Measurements from ENCODE around the gene MTHFD1L. TPM values are rescaled to one million over a fixed set of nuclear protein-coding genes. Genes with fewer than 3 reads are reported as not detected.

The MTHFD1L gene
- total and polyA plus RNA-seq, 10 donors, result 6.7 to 32.1 (median 13.1) TPM

GRCh38 chr6:151093706-151094105, 228.2 kb downstream of the MTHFD1L start:
- no peak for DNase-seq
- TF ChIP-seq POLR2A (IDR thresholded peaks at IDR 0.05) (no peak), CTCF (IDR thresholded peaks at IDR 0.05 in 8 of 11, conservative IDR thresholded peaks at IDR 0.05 in 3 of 11) (no peak), POLR2AphosphoS5 (IDR thresholded peaks at IDR 0.05) (no peak)
- WGBS, 5 donors, result 83 to 98% (median 90%) methylated on average over 5 of the region's 5 CpGs
- H3K9me3 ChIP-seq, result no peaks in the 10 kb centered on the region
- no peak overlapping the region for H3K4me3 ChIP-seq
- no peaks in the 10 kb centered on the region for H3K27me3 ChIP-seq (replicated peaks in 1 of 7)
- H3K4me1 ChIP-seq, result no peaks in the 10 kb centered on the region
- intact Hi-C loops (cut with DNase I; ENCODE audit: low total_unique reads), result no loop called here
- peaks cover 0 to 29% (median 0%) of the 10 kb centered on the region in 6 donors for H3K36me3 ChIP-seq
- H3K27ac ChIP-seq, result no peak overlapping the region

GRCh38 chr6:151095538-151096254, 230.2 kb downstream of the MTHFD1L start:
- intact Hi-C loops (cut with DNase I; ENCODE audit: low total_unique reads), result no loop called here
- H3K36me3 ChIP-seq, result peaks cover 0 to 33% (median 0%) of the 10 kb centered on the region in 6 donors
- TF ChIP-seq POLR2A (IDR thresholded peaks at IDR 0.05), result no peak
- TF ChIP-seq POLR2AphosphoS5 (IDR thresholded peaks at IDR 0.05), result no peak
- TF ChIP-seq CTCF (IDR thresholded peaks at IDR 0.05 in 8 of 11, conservative IDR thresholded peaks at IDR 0.05 in 3 of 11), result no peak
- no peak for DNase-seq
- no peaks in the 10 kb centered on the region for H3K9me3 ChIP-seq
- no peaks in the 10 kb centered on the region for H3K4me1 ChIP-seq
- no peak overlapping the region for H3K4me3 ChIP-seq
- no peak overlapping the region for H3K27ac ChIP-seq
- no peaks in the 10 kb centered on the region for H3K27me3 ChIP-seq (replicated peaks in 1 of 7)
- 95 to 97% (median 96%) methylated on average over 6 of the region's 6 CpGs for WGBS, 5 donors

GRCh38 chr6:151096255-151096612, 230.7 kb downstream of the MTHFD1L start:
- H3K36me3 ChIP-seq, result peaks cover 0 to 38% (median 0%) of the 10 kb centered on the region in 6 donors
- no peaks in the 10 kb centered on the region for H3K4me1 ChIP-seq
- no peak overlapping the region for H3K4me3 ChIP-seq
- DNase-seq, result no peak
- no peak for TF ChIP-seq POLR2A (IDR thresholded peaks at IDR 0.05)
- TF ChIP-seq POLR2AphosphoS5 (IDR thresholded peaks at IDR 0.05), result no peak
- no peak for TF ChIP-seq CTCF (IDR thresholded peaks at IDR 0.05 in 8 of 11, conservative IDR thresholded peaks at IDR 0.05 in 3 of 11)
- 84 to 93% (median 89%) methylated on average over 4 of the region's 4 CpGs for WGBS, 5 donors
- no peaks in the 10 kb centered on the region for H3K27me3 ChIP-seq (replicated peaks in 1 of 7)
- intact Hi-C loops (cut with DNase I; ENCODE audit: low total_unique reads), result no loop called here
- no peaks in the 10 kb centered on the region for H3K9me3 ChIP-seq
- no peak overlapping the region for H3K27ac ChIP-seq

GRCh38 chr6:151096691-151097606, 231.4 kb downstream of the MTHFD1L start:
- 94 to 96% (median 95%) methylated on average over 8 of the region's 8 CpGs for WGBS, 5 donors
- H3K4me3 ChIP-seq, result no peak overlapping the region
- TF ChIP-seq POLR2A (IDR thresholded peaks at IDR 0.05), result no peak
- no peak for TF ChIP-seq CTCF (IDR thresholded peaks at IDR 0.05 in 8 of 11, conservative IDR thresholded peaks at IDR 0.05 in 3 of 11)
- no peak for TF ChIP-seq POLR2AphosphoS5 (IDR thresholded peaks at IDR 0.05)
- H3K4me1 ChIP-seq, result no peaks in the 10 kb centered on the region
- H3K27ac ChIP-seq, result no peak overlapping the region
- DNase-seq, result no peak
- no peaks in the 10 kb centered on the region for H3K9me3 ChIP-seq
- intact Hi-C loops (cut with DNase I; ENCODE audit: low total_unique reads), result no loop called here
- H3K27me3 ChIP-seq (replicated peaks in 1 of 7), result no peaks in the 10 kb centered on the region
- peaks cover 0 to 43% (median 0%) of the 10 kb centered on the region in 6 donors for H3K36me3 ChIP-seq
